HG03135 (cell line): ENCODE measurements around the gene MAPKBP1.

Source experiments
- ATAC-seq: cut with Tn5 transposase; IDR thresholded peaks from one replicate; pipeline ENCODE4 v1.9.1; 2021; ENCODE audit warnings: mild to moderate bottlenecking, moderate library complexity; ENCODE audit not compliant: unreplicated experiment

MAPKBP1 gene

DNA sequence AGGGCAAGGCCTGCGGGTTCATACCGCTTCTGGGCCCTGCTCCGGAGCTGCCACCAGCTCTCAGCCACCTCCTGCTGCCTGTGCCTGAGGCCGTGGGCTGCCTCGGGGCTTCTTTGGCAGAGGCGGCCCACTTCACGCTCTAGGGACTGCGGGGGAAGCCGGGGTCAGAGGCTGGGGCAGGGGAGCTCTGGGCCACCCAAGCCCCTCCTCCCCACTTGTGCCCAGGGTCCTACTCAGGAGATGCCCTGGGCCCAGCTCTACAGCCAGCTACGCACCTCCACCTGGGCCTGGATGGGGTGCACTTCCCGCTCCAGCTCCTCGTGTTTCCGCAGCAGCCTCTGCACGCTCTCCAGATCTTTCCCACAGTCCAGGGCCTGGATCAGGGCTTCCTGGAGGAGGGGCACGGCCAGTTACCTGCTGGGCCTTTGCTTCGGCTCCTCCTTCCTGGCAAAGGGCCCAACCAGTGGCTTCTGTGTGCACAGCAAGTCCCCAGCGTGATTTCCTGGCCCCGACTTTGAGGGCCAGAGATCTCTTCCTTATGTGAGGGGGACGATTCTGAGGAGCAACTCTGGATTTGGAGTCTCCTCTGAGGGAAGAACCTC lies 88.3 kb downstream of the MAPKBP1 start:
- ATAC-seq = no peak

DNA sequence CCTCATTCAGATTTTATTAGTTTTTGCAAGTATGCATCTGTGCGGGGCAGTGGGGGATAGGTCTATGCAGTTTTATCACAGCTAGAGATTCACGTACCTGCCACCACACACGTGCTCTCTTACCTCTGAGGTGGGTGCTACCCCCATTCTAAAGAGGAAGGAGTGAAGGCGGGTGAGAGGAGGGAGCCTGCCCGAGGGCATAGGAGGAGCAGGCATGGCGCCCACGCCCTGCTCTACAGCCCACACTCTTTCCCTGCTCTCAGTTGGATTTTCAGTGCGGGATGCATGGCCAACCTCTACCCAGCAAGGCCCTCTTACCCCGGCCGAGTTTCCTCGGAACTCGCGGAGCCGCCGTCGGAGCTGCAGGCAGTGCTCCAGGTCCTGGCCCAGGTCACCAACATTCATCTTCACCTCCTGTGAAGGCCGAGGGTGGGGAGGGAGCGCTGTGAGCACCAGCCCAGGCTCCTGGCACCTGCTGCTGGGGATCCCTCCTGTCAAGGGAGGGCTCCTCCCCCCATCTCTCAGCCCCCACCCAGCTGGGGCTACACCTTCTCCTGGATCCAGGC lies 91.3 kb downstream of the MAPKBP1 start:
- ATAC-seq = no peak

DNA sequence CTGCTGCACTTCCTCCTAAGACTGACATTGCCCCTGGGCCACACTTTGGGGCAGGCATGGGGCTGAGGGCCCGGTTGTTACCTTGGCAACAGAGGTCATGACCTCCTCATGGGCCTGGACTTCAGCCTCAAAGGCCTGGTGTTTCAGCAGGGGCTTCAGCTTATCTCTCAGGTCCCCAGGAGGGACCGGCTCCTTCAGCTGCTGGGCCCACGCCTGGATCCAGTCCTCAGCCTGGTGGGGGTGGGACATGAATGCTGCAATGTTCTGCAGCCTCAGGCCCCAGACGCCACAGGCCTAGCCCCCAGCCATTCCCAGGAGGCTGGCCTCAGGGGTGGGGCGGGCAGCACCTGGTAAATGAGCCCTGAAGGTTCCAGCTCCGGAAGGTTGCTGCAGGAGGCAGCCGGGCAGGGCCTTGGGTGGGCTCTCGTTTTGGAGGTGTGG lies 92.0 kb downstream of the MAPKBP1 start:
- no peak for ATAC-seq

- no peak for ATAC-seq
Measured at GRCh38 chr15:41866872-41867579, 92.7 kb downstream of the MAPKBP1 start.

GRCh38 chr15:41868321-41868720 lies 94.0 kb downstream of the MAPKBP1 start:
- no peak for ATAC-seq

GRCh38 chr15:41869770-41870688 lies 95.7 kb downstream of the MAPKBP1 start:
- no peak for ATAC-seq

- no peak for ATAC-seq
Measured at GRCh38 chr15:41870689-41871081, 96.4 kb downstream of the MAPKBP1 start.

- no peak for ATAC-seq
Measured at GRCh38 chr15:41871175-41871905, 97.1 kb downstream of the MAPKBP1 start.

GRCh38 chr15:41872166-41872747 lies 98.0 kb downstream of the MAPKBP1 start:
- no peak for ATAC-seq

DNA sequence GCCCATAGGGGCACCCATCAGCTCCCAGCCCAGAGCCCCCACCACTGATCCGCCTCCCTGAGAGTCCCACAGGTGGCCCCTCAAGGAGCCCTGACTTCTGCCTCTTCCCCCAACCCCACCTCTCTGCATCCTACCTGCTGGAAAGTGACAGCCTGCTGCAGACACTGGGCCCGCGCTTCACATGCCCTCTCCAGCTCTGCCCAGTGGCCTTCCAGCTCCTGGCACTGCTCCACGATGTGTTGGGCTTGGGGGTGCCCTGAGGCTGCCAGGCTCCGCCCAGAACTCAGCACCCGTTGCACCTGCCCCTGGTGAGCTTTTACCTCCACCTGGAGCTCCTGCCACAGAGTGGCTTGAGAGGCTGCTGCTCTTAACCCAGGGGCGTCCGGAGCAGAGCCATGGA lies 99.4 kb downstream of the MAPKBP1 start:
- no peak for ATAC-seq

DNA sequence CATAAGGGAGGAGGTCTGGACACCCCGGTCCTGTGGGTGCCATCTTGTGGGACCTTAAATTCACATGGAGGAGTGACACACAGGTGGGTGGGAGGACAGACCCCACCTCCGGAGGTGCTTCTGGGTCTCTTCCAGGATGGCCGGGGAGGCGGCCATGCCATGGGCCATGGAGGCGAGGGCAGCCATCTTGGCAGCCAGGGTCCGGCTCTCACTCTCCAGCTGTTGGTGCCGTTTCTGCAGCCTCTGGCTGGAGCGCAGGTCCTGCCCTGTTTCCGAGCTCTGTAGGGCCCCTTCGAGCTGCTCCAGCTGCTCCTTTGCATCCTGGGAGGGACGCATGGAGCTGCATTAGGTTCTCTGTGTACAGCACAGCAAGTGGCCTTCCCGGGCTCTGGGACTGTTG lies 100.5 kb downstream of the MAPKBP1 start:
- no peak for ATAC-seq

- ATAC-seq = no peak
Measured at GRCh38 chr15:41876007-41876406, 101.7 kb downstream of the MAPKBP1 start.

DNA sequence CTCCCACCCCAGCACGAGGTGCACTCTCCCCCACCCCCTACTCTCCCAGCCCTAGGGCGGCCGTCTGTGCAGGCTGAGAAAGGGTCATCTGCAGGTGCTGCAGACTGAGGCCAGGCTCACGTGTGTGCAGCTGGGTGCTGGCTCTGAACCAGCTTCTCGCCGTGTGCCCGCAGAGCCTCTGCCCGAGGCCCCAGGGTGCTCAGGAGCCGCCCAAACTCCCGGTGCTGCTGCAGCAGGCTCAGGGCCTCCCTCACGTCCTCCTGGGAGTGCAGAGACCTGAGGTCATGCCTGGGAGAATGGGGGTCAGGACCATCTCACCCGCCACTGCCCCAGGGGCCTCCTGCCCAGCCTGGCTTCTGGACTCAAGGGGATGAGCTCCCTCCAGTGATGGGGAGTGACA lies 102.4 kb downstream of the MAPKBP1 start:
- no peak for ATAC-seq
